Measurements from ENCODE around the gene FOLR3. TPM values are rescaled to one million over a fixed set of nuclear protein-coding genes. Genes with fewer than 3 reads are reported as not detected.
A peak's percentile ranks its signal among the peaks of the same experiment; 100 is the strongest.
"Not testable (repeated sequence)": the region's sequence is repeated elsewhere in the genome, so short reads cannot be mapped to it uniquely, and the experiment has no call there.

The FOLR3 gene
- total and polyA plus RNA-seq, 2 experiments from 2014 or later, result 0.43 to 1.8 TPM

DNA sequence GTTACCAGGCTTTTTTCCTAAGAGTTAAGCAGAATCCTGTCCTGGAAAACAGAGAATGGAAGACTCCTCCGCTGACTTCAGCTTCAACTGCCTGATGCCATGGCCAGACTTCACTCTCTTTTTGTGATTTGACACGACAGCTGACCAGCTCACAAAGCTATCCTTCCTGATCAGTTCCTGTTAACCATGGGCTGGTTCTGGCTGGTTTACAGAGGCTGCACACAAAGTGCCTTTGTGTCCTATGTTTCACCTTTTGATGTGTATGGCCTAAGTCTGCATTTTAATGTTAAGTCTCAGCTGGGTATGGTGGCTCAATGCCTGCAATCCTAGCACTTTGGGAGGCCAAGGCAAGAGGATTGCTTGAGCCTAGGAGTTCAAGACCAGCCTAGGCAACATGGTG, 11.1 kb downstream of the FOLR3 start:
- Histone ChIP-seq H2AFZ (no peak overlapping the region), H3K4me3 (no peak overlapping the region), H4K20me1 (ENCODE audit: insufficient read depth) (no peaks in the 10 kb centered on the region), H3K27me3 (replicated peaks; ENCODE audit: insufficient read depth) (no peaks in the 10 kb centered on the region), H3K4me2 (ENCODE audit: unreplicated experiment) (no peak overlapping the region), H3K79me2 (ENCODE audit: insufficient read depth) (peaks cover 10% of the 10 kb centered on the region), H3K9me2 (ENCODE audit: insufficient read depth) (no peaks in the 10 kb centered on the region), H3F3A (ENCODE audit: insufficient read depth) (peaks cover 41% of the 10 kb centered on the region), H3K4me1 (ENCODE audit: insufficient read depth) (peaks cover 31% of the 10 kb centered on the region), H3K9ac (no peak overlapping the region), H3K27ac (0 out of 2 replicates have a peak overlapping the region, but pooled peaks have one; percentile 20), H3K36me3 (ENCODE audit: low read depth) (no peaks in the 10 kb centered on the region), H3K9me3 (ENCODE audit: low read depth) (no peaks in the 10 kb centered on the region)
- WGBS, 2 experiments (ENCODE audit: low coverage in 1 of 2, low lambda C conversion rate in 2 of 2, missing lambda C conversion rate in 2 of 2), result 30 to 34% methylated on average over 2 of the region's 2 CpGs
- in situ Hi-C loops (cut with MboI), result no loop called here
- DNase-seq, result no peak
- TF ChIP-seq EZH2phosphoT487 (IDR thresholded peaks at IDR 0.05; ENCODE audit: insufficient read depth, low read depth), result no peak
- TF ChIP-seq EZH2 (IDR thresholded peaks at IDR 0.05; ENCODE audit: insufficient read depth, poor library complexity, severe bottlenecking), result no peak

DNA sequence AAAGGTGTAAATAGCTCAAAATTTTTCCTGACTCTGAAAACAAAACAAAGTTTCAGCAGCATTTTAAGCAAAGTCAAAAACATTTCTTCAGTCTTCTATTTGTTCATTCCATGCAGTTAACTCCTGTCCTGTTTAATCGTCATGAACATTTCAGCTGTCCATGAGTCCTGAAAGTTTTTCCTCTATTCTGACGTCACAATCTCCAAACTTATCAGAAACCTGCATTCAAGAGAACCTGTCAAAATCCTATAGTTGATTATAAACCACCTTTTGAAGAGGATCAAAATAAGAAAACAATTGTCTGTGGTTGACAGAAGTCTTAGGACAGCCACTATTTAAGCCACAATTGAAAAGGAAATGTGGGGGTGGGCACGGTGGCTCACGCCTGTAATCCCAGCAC, 15.4 kb downstream of the FOLR3 start:
- no peak overlapping the region for H3K27ac ChIP-seq
- no peaks in the 10 kb centered on the region for H3K36me3 ChIP-seq (ENCODE audit: low read depth)
- H3K27me3 ChIP-seq (replicated peaks; ENCODE audit: insufficient read depth), result no peaks in the 10 kb centered on the region
- H3K9ac ChIP-seq, result peak overlapping the region; percentile 86; the same call in 1 of the 2 replicates
- no peaks in the 10 kb centered on the region; the same call in 1 of the 2 replicates for H3K4me1 ChIP-seq (ENCODE audit: insufficient read depth)
- H3K4me3 ChIP-seq, result peak overlapping the region; percentile 80
- H3K9me2 ChIP-seq (ENCODE audit: insufficient read depth), result no peaks in the 10 kb centered on the region
- TF ChIP-seq EZH2 (IDR thresholded peaks at IDR 0.05; ENCODE audit: insufficient read depth, poor library complexity, severe bottlenecking) (no peak), EZH2phosphoT487 (IDR thresholded peaks at IDR 0.05; ENCODE audit: insufficient read depth, low read depth) (no peak)
- peaks cover 14% of the 10 kb centered on the region for H3K79me2 ChIP-seq (ENCODE audit: insufficient read depth)
- no peak overlapping the region for H2AFZ ChIP-seq
- H3F3A ChIP-seq (ENCODE audit: insufficient read depth), result peaks cover 12% of the 10 kb centered on the region; the same call in 1 of the 2 replicates
- H3K4me2 ChIP-seq (ENCODE audit: unreplicated experiment), result peak overlapping the region; percentile 91
- H3K9me3 ChIP-seq (ENCODE audit: low read depth), result no peaks in the 10 kb centered on the region
- in situ Hi-C loops (cut with MboI), result no loop called here
- DNase-seq, result no peak
- WGBS, 2 experiments (ENCODE audit: low coverage in 1 of 2, low lambda C conversion rate in 2 of 2, missing lambda C conversion rate in 2 of 2), result 73% methylated on average over 4 of the region's 4 CpGs
- no peaks in the 10 kb centered on the region for H4K20me1 ChIP-seq (ENCODE audit: insufficient read depth)

DNA sequence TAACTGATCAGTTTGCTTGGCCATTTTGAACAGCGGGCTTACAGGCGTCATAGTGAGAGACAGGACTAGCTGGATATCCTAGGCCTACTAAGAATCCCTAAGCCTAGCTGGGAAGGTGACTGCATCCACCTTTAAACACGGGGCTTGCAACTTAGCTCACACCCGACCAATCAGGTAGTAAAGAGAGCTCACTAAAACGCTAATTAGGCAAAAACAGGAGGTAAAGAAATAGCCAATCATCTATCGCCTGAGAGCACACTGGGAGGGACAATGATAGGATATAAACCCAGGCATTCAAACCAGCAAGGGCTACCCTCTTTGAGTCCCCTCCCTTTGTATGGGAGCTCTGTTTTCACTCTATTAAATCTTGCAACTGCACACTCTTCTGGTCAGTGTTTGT, 18.3 kb downstream of the FOLR3 start:
- H3F3A ChIP-seq (ENCODE audit: insufficient read depth); H3K27me3 ChIP-seq (replicated peaks; ENCODE audit: insufficient read depth); H3K4me1 ChIP-seq (ENCODE audit: insufficient read depth); H3K9me3 ChIP-seq (ENCODE audit: low read depth); H4K20me1 ChIP-seq (ENCODE audit: insufficient read depth); H3K4me2 ChIP-seq (ENCODE audit: unreplicated experiment); H3K27ac ChIP-seq; in situ Hi-C loops (cut with MboI); H3K36me3 ChIP-seq (ENCODE audit: low read depth); H3K9me2 ChIP-seq (ENCODE audit: insufficient read depth); H2AFZ ChIP-seq; H3K9ac ChIP-seq; H3K4me3 ChIP-seq; DNase-seq: not testable (repeated sequence)
- 87 to 92% methylated on average over 4 to 5 of the region's 6 CpGs for WGBS, 2 experiments (ENCODE audit: low coverage in 1 of 2, low lambda C conversion rate in 2 of 2, missing lambda C conversion rate in 2 of 2)
- H3K79me2 ChIP-seq (ENCODE audit: insufficient read depth), result peaks cover 14% of the 10 kb centered on the region

DNA sequence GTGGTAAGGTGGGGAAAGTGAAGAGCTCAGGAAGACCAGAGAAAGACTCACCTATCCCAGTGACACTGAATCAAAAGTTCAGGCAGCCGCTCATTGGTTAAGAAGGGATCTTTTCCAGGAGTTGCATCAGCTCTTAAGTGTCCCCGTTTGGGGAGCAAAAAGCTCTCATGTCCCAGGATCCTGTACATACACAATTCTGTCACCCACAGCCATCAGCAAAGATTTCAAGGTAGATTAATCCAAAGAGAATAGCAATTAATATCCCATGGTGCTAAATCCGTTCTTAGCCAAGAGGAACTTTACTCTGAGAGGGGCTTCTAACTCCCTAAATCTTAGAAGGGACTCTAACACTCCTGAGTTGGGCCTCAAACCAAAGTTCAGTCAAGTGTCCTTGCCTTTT, 19.3 kb downstream of the FOLR3 start:
- no peaks in the 10 kb centered on the region for H4K20me1 ChIP-seq (ENCODE audit: insufficient read depth)
- H3K9me3 ChIP-seq (ENCODE audit: low read depth), result no peaks in the 10 kb centered on the region
- H3K79me2 ChIP-seq (ENCODE audit: insufficient read depth), result peaks cover 14% of the 10 kb centered on the region
- in situ Hi-C loops (cut with MboI), result no loop called here
- TF ChIP-seq EZH2phosphoT487 (IDR thresholded peaks at IDR 0.05; ENCODE audit: insufficient read depth, low read depth) (no peak), EZH2 (IDR thresholded peaks at IDR 0.05; ENCODE audit: insufficient read depth, poor library complexity, severe bottlenecking) (no peak)
- H3K4me2 ChIP-seq (ENCODE audit: unreplicated experiment), result no peak overlapping the region
- H3K36me3 ChIP-seq (ENCODE audit: low read depth), result no peaks in the 10 kb centered on the region
- no peaks in the 10 kb centered on the region for H3K27me3 ChIP-seq (replicated peaks; ENCODE audit: insufficient read depth)
- no peak overlapping the region for H2AFZ ChIP-seq
- DNase-seq, result no peak
- H3K4me3 ChIP-seq, result no peak overlapping the region
- 56 to 71% methylated on average over 3 of the region's 3 CpGs for WGBS, 2 experiments (ENCODE audit: low coverage in 1 of 2, low lambda C conversion rate in 2 of 2, missing lambda C conversion rate in 2 of 2)
- no peak overlapping the region for H3K27ac ChIP-seq
- H3F3A ChIP-seq (ENCODE audit: insufficient read depth), result no peaks in the 10 kb centered on the region
- no peaks in the 10 kb centered on the region for H3K9me2 ChIP-seq (ENCODE audit: insufficient read depth)
- no peak overlapping the region for H3K9ac ChIP-seq
- no peaks in the 10 kb centered on the region for H3K4me1 ChIP-seq (ENCODE audit: insufficient read depth)

DNA sequence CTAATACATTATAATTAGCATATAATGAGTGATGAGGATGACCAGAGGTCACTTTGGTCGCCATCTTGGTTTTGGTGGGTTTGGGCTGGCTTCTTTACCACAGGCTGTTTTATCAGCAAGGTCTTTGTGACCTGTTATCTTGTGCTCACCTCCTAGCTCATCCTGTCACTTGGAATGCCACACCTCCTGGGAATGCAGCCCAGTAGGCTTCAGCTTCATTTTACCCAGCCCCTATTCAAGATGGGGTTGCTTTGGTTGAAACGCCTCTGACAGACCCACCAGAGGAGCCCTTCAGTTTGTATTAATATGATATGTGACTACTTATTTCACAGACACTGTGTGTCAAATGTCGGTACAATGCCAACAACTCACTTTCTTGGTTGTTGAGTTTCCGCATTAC, 20.2 kb downstream of the FOLR3 start:
- H3K27me3 ChIP-seq (replicated peaks; ENCODE audit: insufficient read depth), result no peaks in the 10 kb centered on the region
- TF ChIP-seq EZH2 (IDR thresholded peaks at IDR 0.05; ENCODE audit: insufficient read depth, poor library complexity, severe bottlenecking) (no peak), EZH2phosphoT487 (IDR thresholded peaks at IDR 0.05; ENCODE audit: insufficient read depth, low read depth) (no peak)
- no peak overlapping the region for H2AFZ ChIP-seq
- WGBS, 2 experiments (ENCODE audit: low coverage in 1 of 2, low lambda C conversion rate in 2 of 2, missing lambda C conversion rate in 2 of 2), result 70 to 78% methylated on average over 4 of the region's 4 CpGs
- peaks cover 14% of the 10 kb centered on the region for H3K79me2 ChIP-seq (ENCODE audit: insufficient read depth)
- H3K4me3 ChIP-seq, result no peak overlapping the region
- no peaks in the 10 kb centered on the region for H4K20me1 ChIP-seq (ENCODE audit: insufficient read depth)
- H3K27ac ChIP-seq, result no peak overlapping the region
- H3K9me2 ChIP-seq (ENCODE audit: insufficient read depth), result no peaks in the 10 kb centered on the region
- H3K36me3 ChIP-seq (ENCODE audit: low read depth), result no peaks in the 10 kb centered on the region
- H3K9ac ChIP-seq, result no peak overlapping the region
- DNase-seq, result no peak
- H3K9me3 ChIP-seq (ENCODE audit: low read depth), result no peaks in the 10 kb centered on the region
- H3K4me1 ChIP-seq (ENCODE audit: insufficient read depth), result no peaks in the 10 kb centered on the region
- in situ Hi-C loops (cut with MboI), result no loop called here
- H3K4me2 ChIP-seq (ENCODE audit: unreplicated experiment), result no peak overlapping the region
- H3F3A ChIP-seq (ENCODE audit: insufficient read depth), result no peaks in the 10 kb centered on the region
